Fibroblast of skin of left quadriceps (primary cell): ENCODE data around the gene RGS7BP.

ENCODE experiments used
- DNase-seq, 2 experiments: peaks; one replicate each; pipeline ENCODE4 v3.0.0-alpha.2; 2013; ENCODE audit warnings: low read depth in 2 of 2

The RGS7BP gene

DNA sequence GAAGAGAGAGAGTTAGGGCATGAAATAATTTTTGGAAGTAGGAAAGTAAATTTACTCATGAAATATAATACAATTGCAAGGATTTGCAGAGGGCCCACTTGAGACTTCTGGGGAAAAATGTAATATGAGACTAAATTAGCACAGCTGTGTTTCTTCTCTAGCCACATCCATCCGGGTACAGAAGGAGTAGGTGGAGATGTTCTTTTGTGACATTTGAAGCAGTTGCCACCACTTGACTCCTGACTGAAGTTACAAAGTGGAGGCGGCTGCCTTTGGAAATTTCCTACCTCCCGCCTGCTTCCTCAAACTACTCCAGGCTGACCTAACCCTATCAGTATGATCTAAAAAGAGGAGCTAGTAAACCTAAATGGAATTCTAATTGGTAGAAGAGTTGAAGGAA lies 126.4 kb downstream of the RGS7BP start:
- no peak for DNase-seq

DNA sequence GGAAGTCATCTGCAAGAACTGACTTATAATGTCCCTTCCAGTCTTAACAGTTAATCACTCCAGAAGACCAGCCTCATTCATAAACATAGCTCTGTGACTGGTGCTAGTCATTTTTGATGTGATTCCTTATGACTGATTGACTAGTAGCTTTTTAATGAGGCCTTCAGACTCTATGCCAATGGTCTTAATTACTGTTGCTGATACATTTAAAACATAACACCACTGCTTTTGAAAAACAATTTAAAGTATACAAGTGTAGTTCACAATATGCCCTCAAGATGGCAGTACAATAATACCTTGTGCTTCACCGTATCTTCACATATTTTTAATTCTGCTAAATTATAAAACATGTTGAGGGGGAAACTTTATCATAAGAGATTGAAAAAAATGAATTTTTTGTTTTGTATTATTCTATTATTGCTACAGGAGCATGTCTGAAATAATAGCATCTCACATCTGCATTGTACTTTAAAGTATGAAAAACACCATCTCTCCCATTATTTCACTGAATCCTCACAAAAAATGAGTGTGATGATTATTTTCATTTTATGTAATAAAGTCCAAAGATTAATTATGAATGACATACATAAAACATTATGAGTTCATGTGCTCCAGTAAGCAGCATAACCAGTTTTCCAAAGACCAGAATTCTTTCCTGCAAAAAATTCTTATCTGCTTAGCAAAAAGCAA lies 129.3 kb downstream of the RGS7BP start:
- peak in 1 of 2 experiments; percentile 14 for DNase-seq

DNA sequence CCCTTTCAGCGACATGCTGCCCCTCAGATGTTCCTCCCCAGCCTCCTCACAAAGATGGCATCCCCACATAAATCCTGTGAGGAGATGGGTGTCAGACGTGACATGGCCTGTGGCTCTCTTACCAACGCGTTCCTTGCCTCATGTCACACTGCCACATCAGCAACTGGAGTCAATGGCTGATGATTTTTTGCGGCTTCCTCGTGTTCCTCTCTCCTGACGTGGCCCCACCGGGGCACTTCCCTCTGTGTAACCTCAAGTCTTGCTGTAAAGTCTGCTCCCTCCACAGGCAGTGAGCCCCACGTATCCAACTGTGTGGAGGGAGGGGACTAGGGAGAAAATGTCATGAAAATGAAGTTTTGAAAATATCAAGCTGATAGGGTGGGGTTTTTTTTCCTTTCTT lies 131.3 kb downstream of the RGS7BP start:
- DNase-seq = no peak

GRCh38 chr5:64637837-64638443 lies 132.1 kb downstream of the RGS7BP start:
- no peak for DNase-seq

GRCh38 chr5:64644831-64645230 lies 139.0 kb downstream of the RGS7BP start:
- no peak for DNase-seq

- no peak for DNase-seq
These were observed 140.4 kb downstream of the RGS7BP start for GRCh38 chr5:64646169-64646568.

- DNase-seq = no peak
These were observed 143.7 kb downstream of the RGS7BP start for GRCh38 chr5:64649512-64649911.

DNA sequence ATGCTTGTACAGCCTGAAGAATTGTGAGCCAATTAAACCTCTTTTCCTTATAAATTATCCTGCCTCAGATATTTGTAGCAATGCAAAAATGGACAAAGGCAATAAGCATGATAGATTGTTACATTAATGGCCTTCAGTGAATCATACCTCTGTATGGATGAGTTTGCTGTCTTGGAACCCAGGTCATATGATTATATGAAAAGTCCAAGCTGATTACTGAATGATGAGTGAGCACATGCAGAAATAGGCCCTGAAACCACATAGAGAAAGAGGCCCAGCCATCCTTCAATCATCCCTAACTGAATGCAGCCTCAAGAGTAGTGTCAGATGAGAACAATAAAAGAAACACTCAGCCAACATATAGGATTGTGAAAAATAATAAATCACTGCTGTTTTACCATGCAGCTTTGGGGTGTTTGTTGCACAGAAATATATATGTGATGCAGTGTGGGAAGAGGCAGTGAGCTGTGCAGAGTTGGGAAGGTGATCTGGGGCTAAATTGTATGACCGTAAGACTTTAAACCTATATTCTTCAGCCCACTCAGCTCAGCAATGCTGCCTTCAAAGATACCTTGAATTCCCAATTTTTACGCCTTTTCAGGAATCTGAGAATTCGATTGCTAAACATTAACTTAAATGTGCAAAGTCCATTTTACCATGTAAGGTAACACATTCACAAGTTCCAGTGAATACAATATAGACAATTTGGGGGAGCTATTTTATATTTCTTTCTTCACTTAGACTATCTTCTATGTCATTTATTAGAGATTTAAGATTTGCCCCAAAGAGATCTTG lies 148.1 kb downstream of the RGS7BP start:
- DNase-seq = peak in 1 of 2 experiments; percentile 3

DNA sequence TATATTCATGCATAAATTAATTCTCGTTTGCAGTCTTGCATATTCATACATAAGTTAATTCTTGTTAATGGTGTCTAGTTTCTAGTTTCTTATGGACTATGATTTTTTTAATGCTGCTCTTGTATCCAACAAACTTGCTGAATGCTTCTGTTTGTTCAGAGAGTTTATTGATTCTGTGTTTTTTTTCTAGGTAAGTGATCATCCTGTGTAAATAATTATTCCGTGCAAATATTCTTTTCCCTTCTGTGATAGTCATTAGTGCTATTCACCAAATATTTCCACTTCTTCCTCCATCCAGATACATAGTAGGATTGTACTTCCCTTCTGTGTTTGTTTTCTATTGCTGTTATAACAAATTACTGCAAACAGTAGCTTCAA lies 148.7 kb downstream of the RGS7BP start:
- DNase-seq = no peak

GRCh38 chr5:64655596-64655995 lies 149.8 kb downstream of the RGS7BP start:
- DNase-seq = no peak

DNA sequence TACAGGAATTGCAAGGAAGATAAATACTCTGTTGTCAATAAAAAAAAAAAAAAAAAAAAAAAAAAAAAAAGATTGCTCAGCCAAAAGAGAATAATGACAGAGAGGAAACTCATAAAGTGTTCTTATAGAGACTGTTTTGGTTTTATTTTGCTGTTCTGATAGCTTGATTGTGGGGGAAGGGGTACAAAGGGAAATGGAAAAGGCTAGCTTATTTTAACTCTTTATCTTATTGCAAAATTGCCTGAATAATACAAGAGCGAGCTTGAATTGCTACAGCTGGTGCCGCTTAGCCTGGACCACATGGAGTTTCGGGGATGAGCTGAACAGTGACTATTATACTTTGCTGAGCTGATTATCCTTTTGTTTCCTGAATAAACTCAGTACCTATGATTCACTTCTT lies 153.5 kb downstream of the RGS7BP start:
- DNase-seq = no peak
